ENCODE measurements around the gene FOXP4.

Gene FOXP4

GRCh38 chr6:41561416-41561815 lies 15.2 kb downstream of the FOXP4 start:
- DNase-seq (ENCODE audit: extremely low spot score) = no peak

GRCh38 chr6:41561931-41562911 lies 16.0 kb downstream of the FOXP4 start:
- no peak for DNase-seq (ENCODE audit: extremely low spot score)
- ChIA-PET CTCF (interaction anchor here (0.9 to 1.9 kb wide), 7 partner anchors 10 to 138 kb away, joined by 3 to 5 read pairs (median 3); no protein-coding TSS in a partner anchor), POLR2A (no interaction called here)
- TF ChIP-seq CTCF (IDR thresholded peaks at IDR 0.05; ENCODE audit: control extremely low read depth, extremely low read depth, low read depth, missing control alignments) = no peak

More at GRCh38 chr6:41561416-41561815, 15.2 kb downstream of the FOXP4 start:
- ChIA-PET CTCF (interaction anchor here (1.3 to 1.9 kb wide), 5 partner anchors 11 to 136 kb away, joined by 3 to 5 read pairs (median 5); no protein-coding TSS in a partner anchor), POLR2A (no interaction called here)
- TF ChIP-seq CTCF (IDR thresholded peaks at IDR 0.05; ENCODE audit: control extremely low read depth, extremely low read depth, low read depth, missing control alignments) = no peak

- TF ChIP-seq CTCF (IDR thresholded peaks at IDR 0.05; ENCODE audit: control extremely low read depth, extremely low read depth, low read depth, missing control alignments) = no peak
- POLR2A ChIA-PET = no interaction called here
- CTCF ChIA-PET = interaction anchor here (0.9 to 1.9 kb wide), 4 partner anchors 28 to 139 kb away, joined by 3 to 5 read pairs (median 4); no protein-coding TSS in a partner anchor
- no peak for DNase-seq (ENCODE audit: extremely low spot score)
These were observed 17.0 kb downstream of the FOXP4 start for GRCh38 chr6:41563060-41563776.

- POLR2A ChIA-PET = no interaction called here
These were observed 18.4 kb downstream of the FOXP4 start for GRCh38 chr6:41564448-41565142.

GRCh38 chr6:41565701-41566100 lies 19.5 kb downstream of the FOXP4 start:
- CTCF ChIA-PET = no interaction called here
- TF ChIP-seq CTCF (IDR thresholded peaks at IDR 0.05; ENCODE audit: control extremely low read depth, extremely low read depth, low read depth, missing control alignments) = no peak
- no peak for DNase-seq (ENCODE audit: extremely low spot score)
- POLR2A ChIA-PET = no interaction called here

More at GRCh38 chr6:41564448-41565142, 18.4 kb downstream of the FOXP4 start:
- TF ChIP-seq CTCF (IDR thresholded peaks at IDR 0.05; ENCODE audit: control extremely low read depth, extremely low read depth, low read depth, missing control alignments) = no peak
- CTCF ChIA-PET = interaction anchor here (0.7 kb wide), 1 partner anchor 38 kb away, joined by 3 read pairs; no protein-coding TSS in a partner anchor
- no peak for DNase-seq (ENCODE audit: extremely low spot score)

- CTCF ChIA-PET = no interaction called here
- POLR2A ChIA-PET = no interaction called here
- DNase-seq (ENCODE audit: extremely low spot score) = no peak
- no peak for TF ChIP-seq CTCF (IDR thresholded peaks at IDR 0.05; ENCODE audit: control extremely low read depth, extremely low read depth, low read depth, missing control alignments)
These were observed 20.8 kb downstream of the FOXP4 start for GRCh38 chr6:41566961-41567360.
